GM12892 (cell line): ENCODE data around the gene FST.

Experiments
- POLR2A ChIP-seq: IDR thresholded peaks from 2 replicates; pipeline ENCODE4 v1.6.1; 2011; ENCODE audit warnings: low read depth, low read length, control low read depth
- POLR2AphosphoS5 ChIP-seq: IDR thresholded peaks from 2 replicates; pipeline ENCODE4 v1.6.1; 2011; ENCODE audit warnings: low read depth, low read length, control low read depth
- TAF1 ChIP-seq: IDR thresholded peaks from 2 replicates; pipeline ENCODE4 v1.6.1; 2011; ENCODE audit warnings: low read depth, mild to moderate bottlenecking, control low read depth, low read length, borderline replicate concordance

GRCh38 chr5:53463909-53464621 is 16.4 kb upstream of the FST start:
- TF ChIP-seq POLR2AphosphoS5 = no peak
- TF ChIP-seq POLR2A = no peak
- no peak for TF ChIP-seq TAF1
